Measurements from ENCODE around the gene PFN1. TPM values are rescaled to one million over a fixed set of nuclear protein-coding genes. Genes with fewer than 3 reads are reported as not detected.

PFN1 gene
- total RNA-seq, 3 donors from 2014 or later (not counting 1 experiment from before 2014, with no cell fraction given), result 1,278 to 1,379 (median 1,308) TPM

DNA sequence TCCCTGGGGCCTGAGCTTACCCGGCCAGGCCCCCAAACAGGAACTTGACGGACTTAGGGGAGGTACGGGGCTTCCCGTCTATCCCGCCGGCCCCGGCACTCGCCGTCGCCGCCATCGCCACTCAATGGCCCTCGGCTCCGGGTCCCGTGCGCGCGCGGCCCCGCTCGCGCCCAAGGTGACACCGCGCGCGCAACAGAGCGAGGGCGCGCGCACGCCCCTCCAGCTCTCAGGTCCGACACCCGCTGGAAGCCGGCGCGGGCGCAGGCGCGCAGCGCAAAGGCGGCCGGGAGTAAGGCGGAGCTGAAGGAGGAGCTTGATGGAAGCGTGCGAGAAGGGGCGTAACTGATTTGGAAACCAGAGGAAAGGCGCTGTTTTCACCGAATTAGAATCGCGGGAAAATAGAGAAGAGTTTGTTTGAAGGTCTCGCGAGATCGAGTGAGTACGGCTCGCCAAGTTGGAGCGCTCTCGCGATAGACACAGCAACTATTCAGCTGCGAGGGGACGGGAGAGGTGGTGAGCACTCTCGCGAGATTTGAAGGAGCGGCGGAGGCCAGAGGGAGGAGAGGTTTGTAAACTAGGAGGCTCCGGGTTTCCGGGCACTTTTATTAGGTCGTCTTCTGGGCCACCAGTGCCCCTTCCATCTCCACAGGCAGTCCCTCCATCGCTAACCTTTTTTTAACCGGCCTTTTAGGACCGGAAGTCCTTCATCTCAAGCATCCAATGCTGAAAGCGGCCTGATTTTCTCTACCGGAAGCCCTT is 8.4 kb downstream of the PFN1 start, which contains the start of the genes RNF167 and SLC25A11:
Gene RNF167, plus strand, starts transcription at position 473 of the 759 bp plus-strand sequence. CDS start 642 bp downstream, outside the sequence.
Gene SLC25A11, minus strand, starts transcription at position 251 of the 759 bp plus-strand sequence. Its CDS starts 136 bp downstream, at position 115.
- Histone ChIP-seq H3K27ac (ENCODE audit: low read length) (peak within 1 kb of the TSS; percentile 78), H3K36me3 (ENCODE audit: control insufficient read depth, insufficient read depth, low read length) (peaks cover 43% of the 10 kb centered on the region), H3K4me1 (ENCODE audit: control insufficient read depth, insufficient read depth, low read length) (peaks cover 60% of the 10 kb centered on the region), H3K4me3 (ENCODE audit: low read length) (peak within 1 kb of the TSS; percentile 91), H3K27me3 (ENCODE audit: control insufficient read depth, insufficient read depth, low read length) (no peaks in the 10 kb centered on the region), H3K9me3 (ENCODE audit: control insufficient read depth, insufficient read depth, low read length) (no peaks in the 10 kb centered on the region)
- DNase-seq (peak; percentile 93 to 99), ATAC-seq (peak; percentile 84 to 95 (median 87))
- Mint-ChIP-seq H3K9me3 (no peaks in the 10 kb centered on the region), H3K36me3 (no peaks in the 10 kb centered on the region), H3K4me3 (peak within 1 kb of the TSS; percentile 91), H3K4me1 (peaks cover 57 to 84% of the 10 kb centered on the region in 2 donors), H3K27ac (peak within 1 kb of the TSS; percentile 87 to 93), H3K27me3 (ENCODE audit: low read depth in 2 of 2) (no peaks in the 10 kb centered on the region)
- intact Hi-C loops (cut with micrococcal nuclease), result loop anchor here (1.0 kb wide), 2 partner anchors 8 to 27 kb away; partner anchors contain the start of genes PFN1 and SPAG7
- WGBS (ENCODE audit: insufficient coverage), result under 1% methylated on average over 72 of the region's 72 CpGs
- TF ChIP-seq, protein P1, sequence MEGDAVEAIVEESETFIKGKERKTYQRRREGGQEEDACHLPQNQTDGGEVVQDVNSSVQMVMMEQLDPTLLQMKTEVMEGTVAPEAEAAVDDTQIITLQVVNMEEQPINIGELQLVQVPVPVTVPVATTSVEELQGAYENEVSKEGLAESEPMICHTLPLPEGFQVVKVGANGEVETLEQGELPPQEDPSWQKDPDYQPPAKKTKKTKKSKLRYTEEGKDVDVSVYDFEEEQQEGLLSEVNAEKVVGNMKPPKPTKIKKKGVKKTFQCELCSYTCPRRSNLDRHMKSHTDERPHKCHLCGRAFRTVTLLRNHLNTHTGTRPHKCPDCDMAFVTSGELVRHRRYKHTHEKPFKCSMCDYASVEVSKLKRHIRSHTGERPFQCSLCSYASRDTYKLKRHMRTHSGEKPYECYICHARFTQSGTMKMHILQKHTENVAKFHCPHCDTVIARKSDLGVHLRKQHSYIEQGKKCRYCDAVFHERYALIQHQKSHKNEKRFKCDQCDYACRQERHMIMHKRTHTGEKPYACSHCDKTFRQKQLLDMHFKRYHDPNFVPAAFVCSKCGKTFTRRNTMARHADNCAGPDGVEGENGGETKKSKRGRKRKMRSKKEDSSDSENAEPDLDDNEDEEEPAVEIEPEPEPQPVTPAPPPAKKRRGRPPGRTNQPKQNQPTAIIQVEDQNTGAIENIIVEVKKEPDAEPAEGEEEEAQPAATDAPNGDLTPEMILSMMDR (IDR thresholded peaks at IDR 0.05), result no peak

DNA sequence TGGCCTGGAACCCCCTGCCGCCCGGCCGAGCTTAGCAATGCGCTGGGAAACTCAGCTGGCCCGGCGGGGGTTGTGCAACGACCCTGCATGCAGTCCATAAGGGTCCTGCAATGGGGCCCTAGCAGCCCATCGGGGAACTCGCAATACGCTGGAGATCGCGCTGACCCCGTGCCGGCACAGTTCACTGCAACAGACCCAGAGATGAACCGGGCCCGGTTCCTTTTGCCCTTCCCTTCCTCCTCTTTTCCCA is 8.9 kb downstream of the PFN1 start:
- ATAC-seq (peak in 1 of 3 donors; percentile 1), DNase-seq (no peak)
- Histone ChIP-seq H3K4me1 (ENCODE audit: control insufficient read depth, insufficient read depth, low read length) (peaks cover 58% of the 10 kb centered on the region), H3K27ac (ENCODE audit: low read length) (peak overlapping the region; percentile 78), H3K36me3 (ENCODE audit: control insufficient read depth, insufficient read depth, low read length) (peaks cover 38% of the 10 kb centered on the region), H3K4me3 (ENCODE audit: low read length) (peak overlapping the region; percentile 81), H3K9me3 (ENCODE audit: control insufficient read depth, insufficient read depth, low read length) (no peaks in the 10 kb centered on the region), H3K27me3 (ENCODE audit: control insufficient read depth, insufficient read depth, low read length) (no peaks in the 10 kb centered on the region)
- peaks cover 56 to 82% of the 10 kb centered on the region in 2 donors for H3K4me1 Mint-ChIP-seq
- H3K36me3 Mint-ChIP-seq, result no peaks in the 10 kb centered on the region
- TF ChIP-seq, protein P1 (IDR thresholded peaks at IDR 0.05), result no peak
- H3K9me3 Mint-ChIP-seq, result no peaks in the 10 kb centered on the region
- WGBS (ENCODE audit: insufficient coverage), result under 1% methylated on average over 16 of the region's 16 CpGs
- H3K4me3 Mint-ChIP-seq, result peak overlapping the region; percentile 91
- H3K27me3 Mint-ChIP-seq (ENCODE audit: low read depth in 2 of 2), result no peaks in the 10 kb centered on the region
- intact Hi-C loops (cut with micrococcal nuclease), result no loop called here
- peak overlapping the region; percentile 87 to 93 for H3K27ac Mint-ChIP-seq

DNA sequence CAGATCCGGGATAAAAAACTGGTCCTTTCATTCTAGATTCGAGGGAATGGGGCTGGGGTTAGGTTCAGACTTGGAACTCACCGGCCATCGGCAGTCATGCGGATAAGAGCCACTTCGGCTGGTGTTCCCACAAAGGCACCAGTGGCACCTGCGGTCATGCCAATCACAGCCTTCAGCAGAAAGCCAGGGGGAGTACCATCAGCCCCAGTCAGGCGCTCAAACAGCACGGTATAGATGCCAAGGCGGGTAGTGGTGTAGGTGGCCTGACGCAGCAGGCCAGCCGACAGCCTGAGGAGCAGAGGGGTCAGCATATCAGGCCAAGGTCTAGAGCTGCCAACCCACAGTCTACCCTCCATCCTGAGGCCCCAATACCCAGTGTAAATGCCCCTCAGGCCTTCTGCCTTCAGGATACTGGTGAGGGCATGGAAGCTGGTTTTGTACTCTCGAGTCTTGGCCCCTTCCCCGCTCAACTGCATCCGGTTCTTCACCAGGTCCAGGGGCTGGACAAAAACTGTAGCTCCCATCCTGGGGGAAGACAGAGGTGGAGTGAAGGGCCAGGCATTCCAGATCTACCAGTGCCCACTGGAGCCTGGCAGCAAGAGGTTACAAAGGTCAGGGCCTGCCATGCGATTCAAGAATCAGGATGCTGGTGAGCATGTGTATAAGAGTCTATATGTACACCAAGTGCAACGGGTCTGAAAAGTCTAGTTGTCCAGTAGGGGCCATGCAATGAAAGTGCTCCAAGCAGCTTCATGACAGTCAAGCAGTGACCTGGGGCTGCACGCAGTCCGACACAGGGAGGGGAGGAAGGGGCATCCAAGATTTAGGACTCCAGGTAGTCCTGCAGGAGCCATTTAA is 9.4 kb downstream of the PFN1 start:
- TF ChIP-seq, protein P1 (IDR thresholded peaks at IDR 0.05), result no peak
- peak overlapping the region; percentile 87 to 93 for H3K27ac Mint-ChIP-seq
- Histone ChIP-seq H3K9me3 (ENCODE audit: control insufficient read depth, insufficient read depth, low read length) (no peaks in the 10 kb centered on the region), H3K4me1 (ENCODE audit: control insufficient read depth, insufficient read depth, low read length) (peaks cover 58% of the 10 kb centered on the region), H3K27me3 (ENCODE audit: control insufficient read depth, insufficient read depth, low read length) (no peaks in the 10 kb centered on the region), H3K4me3 (ENCODE audit: low read length) (peak overlapping the region; percentile 81), H3K36me3 (ENCODE audit: control insufficient read depth, insufficient read depth, low read length) (peaks cover 33% of the 10 kb centered on the region), H3K27ac (ENCODE audit: low read length) (peak overlapping the region; percentile 78)
- H3K27me3 Mint-ChIP-seq (ENCODE audit: low read depth in 2 of 2), result peaks cover 0 to 4% of the 10 kb centered on the region in 2 donors
- peaks cover 56 to 82% of the 10 kb centered on the region in 2 donors for H3K4me1 Mint-ChIP-seq
- ATAC-seq (no peak), DNase-seq (peak in 1 of 2 donors; percentile 44)
- WGBS (ENCODE audit: insufficient coverage), result 68% methylated on average over 19 of the region's 19 CpGs
- H3K36me3 Mint-ChIP-seq, result no peaks in the 10 kb centered on the region
- H3K9me3 Mint-ChIP-seq, result no peaks in the 10 kb centered on the region
- H3K4me3 Mint-ChIP-seq, result peak overlapping the region; percentile 91
- intact Hi-C loops (cut with micrococcal nuclease), result no loop called here
